T-helper 1 cell treated with Interleukin-12 subunit alpha and Interleukin-12 subunit beta and Interleukin-4 antibody, amounts not matched to agents 30 ng/mL and 1 ng/mL, for 36 hours (primary cell): ENCODE data around the gene USP32. TPM values are rescaled to one million over a fixed set of nuclear protein-coding genes. Genes with fewer than 3 reads are reported as not detected.
"Not testable (repeated sequence)": the region's sequence is repeated elsewhere in the genome, so short reads cannot be mapped to it uniquely, and the experiment has no call there.

Source experiments
- intact Hi-C: fragments of 100-400 bp; cut with micrococcal nuclease; formaldehyde crosslinking; loops from one replicate; pipeline ENCODE4 v1.15.1; 2024
- total RNA-seq: library from RNA; stranded (reverse); gene quantifications from 2 replicates; pipeline ENCODE4 v1.2.3, GENCODE V29; 2022

Gene USP32
- total RNA-seq, 1 donor from 2014 or later: 42.5 TPM

DNA sequence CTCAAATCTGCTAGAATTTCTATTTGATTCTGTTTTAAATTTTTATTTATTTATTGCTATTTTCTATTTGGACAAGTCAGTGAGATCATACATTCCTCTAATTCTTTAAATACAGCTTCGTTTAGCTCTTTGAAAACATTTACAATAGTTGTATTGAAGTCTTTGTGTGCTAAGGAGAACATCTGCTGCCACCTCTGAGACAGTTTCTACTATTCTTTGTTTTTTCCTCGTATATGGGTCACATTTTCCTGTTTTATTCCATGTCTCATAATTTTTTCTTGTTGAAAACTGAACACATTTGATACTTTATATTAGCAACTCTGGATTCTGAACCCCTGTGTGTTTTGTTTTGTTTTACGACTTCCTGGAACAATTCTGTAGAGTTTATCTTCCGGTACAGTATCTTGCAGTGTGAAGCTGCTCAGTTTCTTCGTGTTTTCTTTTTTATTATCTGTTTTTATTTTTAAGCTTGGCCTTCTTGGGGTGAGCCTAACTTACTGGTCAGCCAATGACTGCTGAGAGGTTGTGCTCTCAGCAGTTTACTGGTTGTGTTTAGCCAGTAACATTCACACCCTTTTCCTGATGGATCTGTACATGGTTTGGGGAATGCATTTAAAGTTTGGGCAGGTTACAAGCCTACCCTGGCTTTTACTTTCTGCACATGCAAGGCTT lies 143.2 kb downstream of the USP32 start:
- intact Hi-C loops: no loop called here

DNA sequence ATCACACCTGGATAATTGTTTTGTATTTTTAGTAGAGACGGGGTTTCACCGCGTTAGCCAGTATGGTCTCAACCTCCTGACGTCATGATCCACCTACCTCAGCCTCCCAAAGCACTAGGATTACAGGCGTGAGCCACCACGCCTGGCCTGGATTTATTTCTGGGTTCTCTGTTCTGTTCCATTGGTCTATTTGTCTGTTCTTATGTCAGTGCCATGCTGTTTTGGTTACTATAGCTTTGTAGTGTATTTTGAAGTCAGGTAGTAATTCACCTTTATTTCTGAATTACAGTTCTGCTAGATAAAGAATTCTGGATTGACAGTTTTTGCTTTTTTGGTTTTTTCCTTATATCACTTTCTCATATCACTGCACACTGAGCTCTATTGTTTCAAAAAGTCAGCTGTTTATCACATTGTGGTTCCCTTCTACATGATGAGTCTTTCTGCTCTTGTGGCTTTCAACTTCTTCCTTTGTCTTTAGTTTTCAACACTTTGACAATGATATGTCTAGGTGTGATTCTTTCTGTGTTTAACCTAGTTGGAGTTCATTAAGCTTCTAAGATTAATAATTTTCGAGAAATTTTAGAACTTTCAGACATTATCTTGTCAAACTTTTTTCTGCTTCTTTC lies 144.0 kb downstream of the USP32 start:
- intact Hi-C loops: no loop called here

DNA sequence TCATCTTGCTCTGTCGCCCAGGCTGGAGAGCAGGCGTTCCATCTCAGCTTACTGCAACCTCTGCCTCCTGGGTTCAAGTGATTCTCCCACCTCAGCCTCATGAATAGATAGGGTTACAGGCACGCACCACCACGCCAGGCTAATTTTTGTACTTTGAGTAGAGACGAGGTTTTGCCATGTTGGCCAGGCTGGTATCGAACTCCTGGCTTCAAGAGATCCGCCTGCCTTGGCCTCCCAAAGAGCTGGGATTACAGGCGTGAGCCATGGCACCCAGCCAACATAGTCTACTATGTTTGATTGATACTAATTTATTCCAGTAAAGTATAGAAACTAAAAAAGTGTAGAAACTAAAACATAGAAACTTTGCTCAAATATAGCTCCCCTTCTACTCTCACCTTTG lies 147.3 kb downstream of the USP32 start:
- intact Hi-C loops: no loop called here

DNA sequence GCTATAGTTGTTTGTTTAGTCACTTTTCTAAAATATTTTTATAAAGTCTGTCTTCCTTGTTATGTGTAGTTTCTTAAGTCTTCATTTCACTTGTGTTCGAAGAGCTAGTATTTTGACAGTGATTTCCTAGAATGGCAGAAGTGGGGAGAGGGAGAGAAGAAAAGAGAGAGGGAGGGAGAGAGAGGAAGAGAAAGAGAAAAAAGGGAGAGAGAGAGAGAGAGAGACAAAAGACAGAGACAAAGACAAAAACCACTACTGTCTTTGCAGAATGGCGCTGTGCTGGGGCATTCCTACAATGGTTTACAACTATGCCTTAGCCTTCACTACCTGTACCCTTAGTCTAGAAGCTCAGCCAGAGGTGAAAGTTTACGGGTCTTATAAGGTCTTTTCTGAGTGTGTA lies 151.6 kb downstream of the USP32 start:
- intact Hi-C loops: no loop called here

DNA sequence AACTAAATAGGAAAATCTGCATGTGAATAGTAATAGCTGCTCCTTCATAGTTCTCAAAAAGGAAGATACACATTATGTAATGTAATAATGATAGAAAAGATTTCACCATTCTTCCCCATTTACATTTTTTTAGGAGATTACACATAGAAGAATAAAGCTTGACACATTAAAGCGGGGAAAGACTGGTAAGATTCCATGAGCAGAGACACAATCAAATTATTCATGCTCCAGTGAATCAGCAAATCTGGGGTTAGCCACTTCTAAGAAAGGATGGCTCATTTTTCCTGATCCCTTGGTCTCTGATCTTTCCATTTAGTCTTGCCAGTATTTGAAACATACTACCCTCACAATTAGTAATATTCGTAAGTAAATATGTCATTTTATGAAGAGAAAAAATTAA lies 160.2 kb downstream of the USP32 start:
- intact Hi-C loops: loop anchor here (1.0 to 10.0 kb wide), 3 partner anchors 190 to 403 kb away; no protein-coding TSS in a partner anchor

DNA sequence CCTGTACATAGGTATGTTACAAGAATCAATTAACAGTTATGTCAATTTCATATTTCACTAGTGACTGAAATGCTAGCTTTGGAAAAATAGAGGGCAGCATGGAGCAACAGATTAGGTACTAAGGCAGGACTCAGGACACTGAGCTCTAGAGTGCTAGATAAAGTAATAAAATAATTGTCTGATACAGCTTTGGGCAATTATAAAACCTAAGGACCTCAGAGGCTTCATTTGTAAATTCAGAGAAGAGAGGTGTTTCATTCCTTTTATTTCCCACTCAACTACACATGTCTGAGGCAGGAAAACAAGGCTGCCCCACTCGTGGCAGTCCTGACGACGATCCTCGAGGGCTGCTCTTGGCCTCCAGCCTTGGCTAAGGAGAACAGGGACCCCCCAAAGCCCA lies 160.7 kb downstream of the USP32 start:
- intact Hi-C loops: loop anchor here (1.0 to 10.0 kb wide), 3 partner anchors 190 to 404 kb away; no protein-coding TSS in a partner anchor

DNA sequence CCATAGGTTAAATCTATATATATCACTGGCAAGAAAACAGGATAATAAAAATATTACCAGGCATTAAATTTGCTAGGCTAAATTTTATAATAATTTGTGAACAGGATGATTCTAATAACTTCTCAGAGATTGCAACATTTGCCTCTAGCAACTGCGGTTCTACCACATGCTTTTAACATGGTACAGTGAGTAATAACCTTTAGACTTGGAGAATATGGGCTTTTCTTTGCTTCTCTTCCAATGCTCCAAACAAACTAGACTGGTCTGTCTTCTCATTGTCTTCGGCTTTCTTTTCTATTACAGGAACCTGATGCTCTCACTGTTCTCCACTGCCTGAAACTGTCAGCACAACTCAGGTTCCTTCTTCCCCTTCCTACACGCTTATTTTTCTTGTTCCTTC lies 161.6 kb downstream of the USP32 start:
- intact Hi-C loops: loop anchor here (10.0 kb wide), 1 partner anchor 404 kb away; no protein-coding TSS in a partner anchor

DNA sequence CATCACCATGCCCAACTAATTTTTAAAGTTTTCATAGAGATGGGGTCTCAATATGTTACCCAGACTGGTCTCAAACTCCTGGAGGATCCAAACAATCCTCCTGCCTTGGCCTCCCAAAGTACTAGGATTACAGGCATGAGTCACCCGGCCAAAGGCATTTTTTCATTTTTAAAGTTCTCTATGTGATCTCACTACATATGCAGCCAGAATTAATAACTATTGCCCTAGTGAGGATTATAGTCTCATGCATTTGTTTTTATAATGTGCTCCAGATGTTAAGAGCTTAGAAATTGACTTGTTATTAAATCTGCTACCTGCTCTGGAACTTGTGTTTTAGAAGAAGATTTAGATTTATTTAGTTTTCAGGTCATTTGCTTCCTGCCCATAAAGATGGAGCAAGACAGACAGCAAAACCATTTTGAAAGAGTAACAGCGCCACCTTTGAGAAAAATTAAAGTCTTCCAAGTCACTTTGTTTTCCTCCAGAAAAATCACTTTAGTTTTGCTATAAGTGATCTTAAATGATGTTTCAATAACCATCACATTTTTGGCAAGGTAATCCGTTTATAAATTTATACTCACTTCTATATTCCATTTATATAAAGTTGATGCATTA lies 162.6 kb downstream of the USP32 start:
- intact Hi-C loops: loop anchor here (1.0 kb wide), 1 partner anchor 86 kb away; no protein-coding TSS in a partner anchor

DNA sequence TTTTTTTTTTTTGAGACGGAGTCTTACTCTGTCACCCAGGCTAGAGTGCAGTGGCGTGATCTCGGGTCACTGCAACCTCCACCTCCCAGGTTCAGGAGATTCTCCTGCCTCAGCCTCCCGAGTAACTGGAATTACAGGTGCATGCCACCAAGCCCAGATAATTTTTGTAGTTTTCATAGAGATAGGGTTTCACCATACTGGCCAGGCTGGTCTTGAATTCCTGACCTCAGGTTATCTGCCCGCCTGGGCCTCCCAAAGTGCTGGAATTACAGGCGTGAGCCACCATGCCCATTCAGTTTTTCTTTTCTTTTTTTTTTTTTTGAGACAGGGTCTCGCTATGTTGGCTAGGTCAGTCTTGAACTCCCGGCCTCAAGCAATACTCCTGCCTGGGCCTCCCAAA lies 164.7 kb downstream of the USP32 start:
- intact Hi-C loops: not testable (repeated sequence)

DNA sequence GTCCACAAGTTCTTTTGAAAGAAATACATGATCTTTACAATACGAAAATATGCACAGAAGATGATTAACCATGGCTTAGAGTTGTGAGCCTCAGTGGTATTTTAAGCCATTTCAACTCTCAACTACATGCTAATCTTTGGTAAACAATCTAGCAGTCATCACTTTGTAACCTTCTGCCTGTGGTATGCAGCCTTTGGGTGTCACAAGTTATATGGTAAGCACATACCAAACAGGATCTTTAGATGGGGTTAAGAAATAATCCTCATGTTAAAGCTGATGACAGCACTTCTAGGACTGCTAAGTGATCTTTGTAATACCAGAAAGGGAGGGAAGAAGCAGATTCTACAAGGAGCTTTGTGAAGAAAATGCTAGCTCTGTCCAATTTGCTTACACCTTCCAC lies 167.9 kb downstream of the USP32 start:
- intact Hi-C loops: no loop called here

DNA sequence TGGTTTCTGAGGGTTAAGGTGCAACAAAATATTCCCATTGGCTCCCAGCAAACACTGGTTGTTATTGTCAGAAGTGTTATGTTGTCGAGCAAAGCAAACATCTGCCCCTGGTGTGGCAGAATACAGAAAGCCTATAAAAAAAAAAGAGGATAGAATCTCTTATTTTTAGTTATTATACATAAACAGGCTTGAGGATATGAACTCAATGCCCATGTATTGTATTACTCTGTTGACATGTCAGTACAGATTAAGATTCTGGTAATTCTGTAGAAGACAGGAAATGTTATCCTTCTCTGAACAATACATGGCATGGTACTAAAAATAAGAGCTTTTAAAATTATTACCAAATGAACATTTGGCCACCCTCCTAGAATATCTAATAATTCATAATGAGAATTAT lies 168.5 kb downstream of the USP32 start:
- intact Hi-C loops: no loop called here

DNA sequence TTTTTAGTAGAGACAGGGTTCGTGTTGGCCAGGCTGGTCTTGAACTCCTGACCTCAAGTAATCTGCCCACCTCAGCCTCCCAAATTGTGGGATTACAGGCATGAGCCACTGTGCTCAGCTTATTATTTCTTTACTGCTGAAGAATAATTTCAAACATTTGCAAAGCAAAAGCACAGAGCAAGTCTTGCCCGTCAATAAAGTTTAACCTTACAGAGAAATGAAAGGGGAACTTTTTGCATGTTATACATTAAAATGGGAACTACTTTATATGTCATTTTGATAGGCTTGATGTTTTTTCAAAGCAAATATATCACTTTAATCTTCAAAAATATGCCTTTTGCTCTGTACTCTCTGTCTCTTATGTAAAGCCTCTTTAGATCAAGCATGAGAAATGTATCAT lies 173.2 kb downstream of the USP32 start:
- intact Hi-C loops: not testable (repeated sequence)

DNA sequence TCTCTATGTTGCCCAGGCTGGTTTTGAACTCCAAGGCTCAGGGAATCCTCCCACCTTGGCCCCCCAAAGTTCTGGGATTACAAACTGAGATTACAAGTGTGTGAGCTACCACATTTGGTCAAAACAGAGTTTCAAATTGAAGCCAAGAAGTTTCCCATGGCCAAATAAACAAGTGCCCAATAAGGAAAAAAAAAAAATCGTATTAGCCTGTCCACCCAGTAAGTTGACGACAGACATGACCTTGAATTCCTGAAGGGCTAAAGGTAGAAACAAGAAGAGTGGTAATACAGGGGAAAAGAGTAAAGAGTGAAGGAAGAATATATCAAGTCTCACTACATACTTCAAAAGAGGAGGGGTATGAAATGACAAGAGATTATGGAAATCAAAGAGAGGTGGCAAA lies 176.0 kb downstream of the USP32 start:
- intact Hi-C loops: not testable (repeated sequence)

DNA sequence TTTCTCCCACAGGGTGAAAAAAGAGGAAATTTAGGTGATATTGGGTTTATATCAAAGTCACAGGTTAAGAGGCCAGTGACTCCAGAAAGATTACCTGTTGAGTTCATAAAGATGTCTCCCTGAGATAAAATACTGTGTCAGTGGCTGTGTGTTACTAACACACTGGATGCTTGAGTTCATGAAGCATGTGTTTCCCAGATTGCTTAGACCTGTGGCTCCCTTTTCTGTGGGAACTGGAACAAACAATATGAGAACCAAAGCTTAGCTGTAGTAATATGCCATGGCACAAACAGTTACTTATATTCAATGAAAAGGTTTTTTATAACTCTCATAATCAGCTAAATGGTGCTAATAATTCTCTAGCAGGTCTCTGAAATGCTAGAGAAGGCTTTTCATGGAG lies 180.7 kb downstream of the USP32 start:
- intact Hi-C loops: not testable (repeated sequence)

DNA sequence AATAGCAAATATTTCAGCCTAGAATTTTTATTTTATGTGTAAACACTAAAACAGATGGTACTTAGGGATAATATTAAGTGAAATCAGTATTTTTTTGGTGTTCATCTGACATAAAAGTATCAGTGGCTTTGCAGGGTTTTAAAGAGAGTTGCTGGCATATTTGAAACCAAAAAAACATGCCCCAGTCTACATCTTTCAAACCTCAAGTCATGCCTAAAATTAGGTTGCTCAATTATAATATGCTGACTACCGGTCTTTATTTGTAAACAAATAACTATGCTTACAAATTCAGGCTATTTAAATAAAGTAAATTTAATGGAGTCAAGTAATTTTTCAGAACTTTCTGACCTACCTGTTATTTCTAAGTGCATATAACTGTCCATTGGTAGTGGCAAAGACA lies 183.6 kb downstream of the USP32 start:
- intact Hi-C loops: not testable (repeated sequence)

DNA sequence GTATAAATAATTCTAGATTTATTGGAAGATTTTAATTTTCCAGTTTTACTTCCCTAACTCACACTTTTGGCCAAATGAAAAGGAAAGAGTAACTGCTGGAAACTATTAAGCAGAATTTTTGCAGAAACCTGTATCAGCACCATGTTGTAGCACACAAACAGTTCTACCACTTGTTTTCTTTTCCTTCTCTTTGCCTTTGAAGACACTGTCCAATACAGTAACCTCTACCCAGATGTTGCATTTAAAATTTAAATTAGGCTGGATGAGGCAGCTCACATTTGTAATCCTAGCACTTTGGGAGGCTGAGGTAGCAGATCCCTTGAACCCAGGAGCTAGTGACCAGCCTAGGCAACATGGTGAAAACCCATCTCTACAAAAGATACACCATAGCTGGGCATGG lies 186.2 kb downstream of the USP32 start:
- intact Hi-C loops: not testable (repeated sequence)

DNA sequence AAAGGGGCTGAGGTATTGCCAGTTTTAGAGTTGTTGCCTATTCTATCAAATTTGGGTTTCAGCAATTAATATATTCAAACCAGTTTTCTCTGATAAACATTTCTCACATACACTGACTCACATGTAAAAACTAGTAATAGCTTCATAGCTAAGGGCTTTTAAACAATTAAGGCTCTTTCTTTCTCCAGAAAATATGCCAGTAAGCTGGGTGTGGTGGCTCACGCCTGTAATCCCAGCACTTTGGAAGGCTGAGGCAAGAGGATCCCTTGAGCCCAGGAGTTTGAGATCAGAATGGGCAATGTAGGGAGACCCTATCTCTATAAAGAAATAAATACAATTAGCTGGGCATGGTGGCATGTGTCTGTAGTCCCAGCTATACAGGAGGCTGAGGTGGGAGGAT lies 193.3 kb downstream of the USP32 start:
- intact Hi-C loops: not testable (repeated sequence)

DNA sequence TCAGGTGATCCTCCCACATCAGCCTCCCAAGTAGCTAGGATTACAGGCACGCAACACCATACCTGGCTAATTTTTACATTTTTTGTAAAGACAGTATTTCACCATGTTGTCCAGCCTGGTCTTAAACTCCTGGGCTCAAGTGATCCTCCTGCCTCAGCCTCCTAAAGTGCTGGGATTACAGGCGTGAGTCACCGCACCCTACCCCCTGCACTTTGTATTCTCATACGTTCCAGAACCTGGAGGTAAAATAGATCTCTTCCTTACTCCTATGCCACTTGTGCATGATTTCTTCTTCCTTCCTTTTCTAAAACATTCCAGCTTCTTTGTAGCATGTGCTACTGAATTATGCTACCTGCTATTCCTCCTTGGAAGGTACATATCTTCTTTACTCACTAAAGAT lies 197.8 kb downstream of the USP32 start:
- intact Hi-C loops: not testable (repeated sequence)

DNA sequence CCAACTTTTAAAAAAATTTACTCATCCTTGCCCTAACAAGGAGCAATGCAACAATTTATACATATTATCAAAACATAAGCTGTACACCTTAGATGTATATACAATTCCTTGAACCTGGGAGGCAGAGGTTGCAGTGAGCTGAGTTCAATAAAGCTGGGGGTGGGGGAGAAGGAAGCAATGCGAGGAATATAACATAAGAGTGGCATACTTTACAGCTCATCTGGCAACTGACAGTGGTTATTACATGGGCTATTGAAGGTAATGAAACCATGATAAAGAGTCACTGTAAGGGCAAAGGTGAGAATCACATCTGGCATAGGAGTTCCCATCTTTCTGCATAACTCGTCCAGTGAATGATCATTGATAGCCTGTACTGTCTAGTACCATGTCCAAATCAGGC lies 198.5 kb downstream of the USP32 start:
- intact Hi-C loops: no loop called here

DNA sequence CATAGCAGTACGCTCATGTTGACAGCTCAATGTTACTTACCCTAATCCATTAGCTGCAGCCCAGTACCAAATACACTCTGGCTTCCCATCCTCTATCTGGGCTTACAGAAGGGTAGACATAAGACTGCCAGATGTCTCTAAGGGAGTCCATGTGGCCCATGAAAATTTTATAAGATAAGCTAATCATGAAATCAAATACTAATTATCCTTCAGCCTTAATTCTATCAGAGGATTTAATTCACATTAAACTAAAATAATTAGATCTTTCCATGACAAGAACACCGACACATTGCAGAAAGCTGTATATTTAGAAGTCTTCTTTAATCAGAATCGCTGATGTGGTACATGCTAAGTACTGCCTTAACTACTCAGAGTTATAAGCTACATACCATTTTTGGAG lies 198.9 kb downstream of the USP32 start:
- intact Hi-C loops: not testable (repeated sequence)

DNA sequence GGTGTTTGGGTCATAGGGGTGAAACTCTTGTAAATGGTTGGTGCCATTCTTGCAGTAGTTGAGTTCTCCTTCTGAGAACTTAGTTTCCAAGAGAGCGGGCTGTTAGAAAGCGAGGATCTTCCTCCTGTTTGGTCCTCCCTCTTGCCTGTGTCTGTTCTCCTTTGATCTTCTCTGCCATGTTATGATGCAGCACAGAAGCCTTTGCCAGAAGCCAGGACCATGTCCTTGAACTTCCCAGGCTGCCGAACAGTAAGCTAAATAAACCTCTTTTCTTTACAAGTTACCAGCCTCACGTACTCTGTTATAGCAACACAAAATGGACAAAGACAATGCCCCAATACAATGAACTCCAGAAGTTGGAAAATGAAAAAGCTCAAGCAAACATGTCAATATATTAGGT lies 201.9 kb downstream of the USP32 start:
- intact Hi-C loops: not testable (repeated sequence)

DNA sequence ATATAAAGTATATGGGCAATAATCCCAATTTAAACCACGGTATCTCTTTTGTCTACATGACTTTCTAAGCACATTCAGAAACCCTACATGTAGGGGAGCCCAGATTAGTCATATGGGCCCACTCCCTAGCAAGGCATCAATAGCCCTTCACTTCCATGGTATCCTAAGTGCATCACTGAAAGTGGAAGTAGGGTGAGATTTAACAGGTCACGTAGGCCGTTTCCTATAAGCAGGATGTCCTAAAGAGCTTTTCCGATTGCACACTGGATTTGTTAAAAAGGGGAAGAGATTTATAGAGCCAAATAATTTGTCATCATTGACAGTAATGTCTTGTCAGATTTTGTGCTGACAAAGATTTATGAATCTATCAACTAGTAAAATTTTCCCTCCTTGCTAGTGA lies 203.2 kb downstream of the USP32 start:
- intact Hi-C loops: no loop called here
